ENCODE results near the gene MAFG. TPM values are rescaled to one million over a fixed set of nuclear protein-coding genes. Genes with fewer than 3 reads are reported as not detected.

The MAFG gene
- total and polyA plus RNA-seq, 10 donors, result 3.2 to 41.4 (median 23.4) TPM

DNA sequence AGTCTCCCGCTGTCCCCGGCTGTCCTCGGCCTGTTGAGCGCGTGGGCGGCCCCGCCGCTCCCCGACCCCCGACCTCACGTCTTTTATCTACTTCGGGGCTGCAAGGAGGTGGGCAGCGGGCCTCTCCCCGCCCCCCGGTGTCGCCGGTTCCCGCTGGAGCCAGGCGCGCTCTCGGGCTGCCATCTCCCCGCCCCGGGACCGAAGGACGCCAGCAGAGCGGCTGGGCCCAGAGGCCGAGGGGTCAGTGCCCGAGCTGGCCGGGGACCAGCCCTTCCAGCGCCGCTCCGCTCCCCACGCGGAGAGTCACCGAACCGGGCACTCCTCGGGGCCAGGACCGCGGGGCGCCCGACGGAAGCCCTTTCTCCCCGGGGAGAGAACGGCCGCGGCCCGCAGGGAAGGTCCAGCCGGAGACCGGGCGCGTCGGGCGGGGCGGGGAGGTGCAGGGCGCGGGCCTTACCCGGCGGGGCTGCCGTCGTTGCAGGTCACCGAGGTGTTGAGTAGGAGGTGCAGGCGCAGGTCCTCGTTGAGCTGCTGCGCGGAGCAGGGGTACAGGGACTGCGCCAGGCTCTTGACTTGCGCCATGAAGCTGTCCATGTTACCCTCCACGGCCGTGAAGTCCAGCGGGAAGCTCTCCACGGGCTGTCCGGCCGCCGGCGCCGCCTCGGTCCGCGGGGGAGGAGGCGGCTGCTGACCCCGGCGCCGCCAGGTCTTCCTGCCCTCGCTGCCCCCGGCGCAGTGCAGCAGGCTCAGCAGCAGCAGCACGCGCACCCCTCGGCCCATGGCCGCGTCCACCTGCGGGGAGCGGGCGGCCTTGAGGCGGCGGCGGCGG, 32.8 kb upstream of the MAFG start:
- Histone ChIP-seq H3K27me3 (replicated peaks in 1 of 7) (peaks cover 4 to 85% (median 59%) of the 10 kb centered on the region in 7 donors), H3K4me1 (peaks cover 9 to 34% (median 24%) of the 10 kb centered on the region in 6 donors), H3K27ac (no peak overlapping the region), H3K36me3 (no peaks in the 10 kb centered on the region), H3K9me3 (no peaks in the 10 kb centered on the region), H3K4me3 (peak overlapping the region in 7 of 8 donors; percentile 31 to 75 (median 49))
- intact Hi-C loops (cut with DNase I; ENCODE audit: low total_unique reads), result no loop called here
- DNase-seq, result no peak
- TF ChIP-seq CTCF (IDR thresholded peaks at IDR 0.05 in 8 of 11, conservative IDR thresholded peaks at IDR 0.05 in 3 of 11) (no peak), POLR2AphosphoS5 (IDR thresholded peaks at IDR 0.05) (no peak), POLR2A (IDR thresholded peaks at IDR 0.05) (no peak)
- WGBS, 5 donors, result 3 to 7% (median 4%) methylated on average over 27 to 98 of the region's 98 CpGs

DNA sequence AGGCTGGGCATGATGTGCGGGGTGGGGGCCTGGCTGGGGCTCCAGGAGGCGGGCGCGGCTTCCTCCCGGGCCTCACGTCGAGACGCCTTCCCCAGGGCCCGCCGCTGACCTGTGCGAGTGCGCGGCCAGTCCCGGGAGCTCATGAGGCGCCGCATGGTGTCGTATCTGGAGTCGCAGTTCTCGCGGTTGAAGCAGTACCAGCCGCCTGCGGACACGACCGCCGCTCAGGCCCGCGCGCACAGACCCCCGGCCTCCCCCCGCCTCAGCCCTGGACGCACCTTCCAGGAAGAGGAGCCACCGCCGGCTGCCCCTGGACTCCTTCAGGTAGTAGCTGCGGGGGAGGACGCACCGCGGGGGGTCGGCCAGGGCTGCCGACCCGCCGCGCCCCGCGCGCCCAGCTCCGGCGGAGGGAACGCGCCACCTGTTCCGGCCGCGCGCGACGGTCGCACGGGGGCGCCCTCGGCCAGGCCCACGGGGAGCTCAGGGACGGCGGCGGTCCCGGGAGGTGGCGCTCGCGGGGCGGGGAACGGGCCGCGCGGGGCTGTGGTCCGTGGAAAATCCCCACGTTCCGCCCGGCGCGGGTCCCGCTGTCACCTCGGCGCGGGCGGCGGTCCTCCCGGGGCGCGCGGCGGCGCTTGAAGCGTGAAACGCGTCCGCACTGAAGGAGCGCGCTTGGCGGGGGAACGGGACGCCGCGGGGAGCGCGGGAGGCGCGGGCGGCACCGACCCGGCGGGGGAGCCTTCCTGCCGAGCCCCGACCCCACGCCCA, 32.0 kb upstream of the MAFG start:
- Histone ChIP-seq H3K27me3 (replicated peaks in 1 of 7) (peaks cover 4 to 93% (median 59%) of the 10 kb centered on the region in 7 donors), H3K36me3 (no peaks in the 10 kb centered on the region), H3K9me3 (no peaks in the 10 kb centered on the region), H3K4me1 (peaks cover 9 to 34% (median 24%) of the 10 kb centered on the region in 6 donors), H3K4me3 (peak overlapping the region; percentile 20 to 75 (median 48)), H3K27ac (no peak overlapping the region)
- peak; percentile 95 for DNase-seq
- intact Hi-C loops (cut with DNase I; ENCODE audit: low total_unique reads), result loop anchor here (5.0 kb wide), 1 partner anchor 63 kb away; the partner anchor contains the start of genes CENPX and LRRC45
- WGBS, 5 donors, result 1 to 2% (median 1%) methylated on average over 35 to 112 of the region's 112 CpGs
- TF ChIP-seq CTCF (IDR thresholded peaks at IDR 0.05 in 8 of 11, conservative IDR thresholded peaks at IDR 0.05 in 3 of 11), result peak in 6 of 11 experiments; percentile 74 to 97 (median 86)
- TF ChIP-seq POLR2AphosphoS5 (IDR thresholded peaks at IDR 0.05), result peak; percentile 29 to 58 (median 47)
- no peak for TF ChIP-seq POLR2A (IDR thresholded peaks at IDR 0.05)

DNA sequence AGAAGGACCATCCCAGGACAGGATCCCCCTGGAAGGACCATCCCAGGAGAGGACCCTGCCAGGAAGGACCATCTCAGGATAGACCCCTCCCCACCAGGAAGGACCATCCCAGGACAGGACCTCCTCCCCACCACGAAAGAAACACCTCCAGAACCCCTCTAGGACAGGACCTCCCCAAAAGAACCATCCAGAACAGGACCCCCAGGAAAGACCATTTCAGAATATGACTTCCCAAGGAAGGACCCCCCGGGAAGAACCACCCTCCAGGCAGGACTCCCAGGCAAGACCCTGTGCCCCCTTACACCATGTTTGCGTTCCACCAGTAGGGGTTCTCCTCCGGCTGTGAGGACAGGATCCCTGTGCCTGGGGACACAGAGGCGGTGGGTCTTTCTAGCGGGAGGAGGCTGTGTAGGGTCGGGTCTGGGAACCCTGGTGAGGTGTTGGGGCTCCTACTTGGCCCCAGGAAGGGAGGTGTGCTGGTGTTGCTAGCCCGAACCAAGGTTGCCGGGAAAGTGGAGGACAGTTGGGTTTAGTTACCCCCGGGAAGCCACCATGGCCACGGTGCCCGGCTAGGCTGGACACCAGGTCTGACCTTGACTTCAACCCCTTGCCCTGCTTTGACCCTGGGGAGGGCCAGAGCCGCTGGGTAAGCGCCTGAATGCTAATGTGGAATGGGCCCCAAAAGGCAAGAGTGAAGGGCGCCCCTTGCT, 31.3 kb upstream of the MAFG start:
- intact Hi-C loops (cut with DNase I; ENCODE audit: low total_unique reads), result loop anchor here (5.0 kb wide), 1 partner anchor 64 kb away; the partner anchor contains the start of genes CENPX and LRRC45
- no peak for DNase-seq
- Histone ChIP-seq H3K9me3 (no peaks in the 10 kb centered on the region), H3K4me1 (peaks cover 9 to 34% (median 24%) of the 10 kb centered on the region in 6 donors), H3K36me3 (no peaks in the 10 kb centered on the region), H3K27ac (no peak overlapping the region), H3K27me3 (replicated peaks in 1 of 7) (peaks cover 4 to 94% (median 59%) of the 10 kb centered on the region in 7 donors), H3K4me3 (peak overlapping the region in 4 of 8 donors; percentile 48 to 75 (median 54))
- no peak for TF ChIP-seq POLR2AphosphoS5 (IDR thresholded peaks at IDR 0.05)
- no peak for TF ChIP-seq CTCF (IDR thresholded peaks at IDR 0.05 in 8 of 11, conservative IDR thresholded peaks at IDR 0.05 in 3 of 11)
- no peak for TF ChIP-seq POLR2A (IDR thresholded peaks at IDR 0.05)
- WGBS, 5 donors, result 62 to 77% (median 67%) methylated on average over 11 to 15 of the region's 15 CpGs
